SK-N-SH (cell line): ENCODE data around the gene MCF2L. TPM values are rescaled to one million over a fixed set of nuclear protein-coding genes. Genes with fewer than 3 reads are reported as not detected.

ENCODE experiments used
- CTCF ChIA-PET: fragments of 300-600, 350-600 bp; formaldehyde crosslinking; extraction: SDS; loops from one replicate; lab custom pipeline; 2021; lab: Yijun Ruan, JAX
- POLR2A ChIA-PET: fragments of 350-600 bp; sonication (Branson Sonifier 250); formaldehyde crosslinking; extraction: SDS; loops from one replicate; lab custom pipeline; 2020; ENCODE audit warnings: antibody characterized with exemption, inconsistent platforms; lab: Yijun Ruan, JAX
- DNase-seq: peaks from one replicate; pipeline ENCODE4 v3.0.0; 2012
- H2AFZ ChIP-seq: fragments of 200-600 bp; sonication (generic); 2 replicates; pipeline ENCODE4 v1.8.1; 2016; ENCODE audit warnings: antibody characterized with exemption, mild to moderate bottlenecking, low read depth
- H3F3A ChIP-seq: fragments of 200-600 bp; sonication (generic); replicated peaks from 2 replicates; pipeline ENCODE3; 2016; ENCODE audit warnings: antibody characterized with exemption, mild to moderate bottlenecking; ENCODE audit not compliant: insufficient read depth
- H3K27ac ChIP-seq, 2 experiments: fragments of 200-500 bp in 1 of 2; fragments of 200-600 bp in 1 of 2; sonication (Bioruptor generic) in 1 of 2; sonication (generic), shearing (Covaris generic) in 1 of 2; 2 replicates each; pipeline versions ENCODE4 v1.5.1 to v1.6.1; 2014 to 2016; ENCODE audit warnings: low read depth in 2 of 2, inconsistent platforms in 1 of 2, low read length in 1 of 2, mild to moderate bottlenecking in 1 of 2, mixed read lengths in 1 of 2
- H3K27me3 ChIP-seq: fragments of 200-600 bp; sonication (generic), shearing (Covaris generic); 2 replicates; pipeline ENCODE4 v1.6.1; 2016; ENCODE audit warnings: mixed run types; ENCODE audit not compliant: insufficient read depth
- H3K36me3 ChIP-seq, 2 experiments: fragments of 200-500 bp in 1 of 2; fragments of 200-600 bp in 1 of 2; sonication (Bioruptor generic) in 1 of 2; sonication (generic) in 1 of 2; replicated peaks in 1 of 2; 2 replicates each; pipeline versions ENCODE3 to v1.5.1; 2014 to 2016; ENCODE audit warnings: low read length in 1 of 2, mild to moderate bottlenecking in 1 of 2; ENCODE audit not compliant: insufficient read depth in 2 of 2, control insufficient read depth in 1 of 2
- H3K4me1 ChIP-seq, 2 experiments: fragments of 200-500 bp in 1 of 2; fragments of 200-600 bp in 1 of 2; sonication (Bioruptor generic) in 1 of 2; sonication (generic), shearing (Covaris generic) in 1 of 2; 2 replicates each; pipeline versions ENCODE4 v1.5.1 to v1.6.1; 2014 to 2016; ENCODE audit warnings: low read depth in 1 of 2, low read length in 1 of 2, mixed run types in 1 of 2; ENCODE audit not compliant: insufficient read depth in 2 of 2, control insufficient read depth in 1 of 2
- H3K4me2 ChIP-seq: fragments of 200-600 bp; sonication (generic), shearing (Covaris generic); 2 replicates; pipeline ENCODE4 v1.6.1; 2017; ENCODE audit warnings: mixed run types
- H3K4me3 ChIP-seq, 2 experiments: fragments of 200-500 bp in 1 of 2; fragments of 200-600 bp in 1 of 2; sonication (Bioruptor generic) in 1 of 2; sonication (generic), shearing (Covaris generic) in 1 of 2; 2 replicates each; pipeline versions ENCODE4 v1.5.1 to v1.8.1; 2014 to 2016; ENCODE audit warnings: low read depth in 2 of 2, inconsistent platforms in 1 of 2, low read length in 1 of 2, mild to moderate bottlenecking in 1 of 2, mixed read lengths in 1 of 2, moderate library complexity in 1 of 2
- H3K79me2 ChIP-seq: fragments of 200-600 bp; sonication (generic); 2 replicates; pipeline ENCODE4 v1.8.1; 2017; ENCODE audit warnings: mild to moderate bottlenecking; ENCODE audit not compliant: insufficient read depth
- H3K9ac ChIP-seq: fragments of 200-600 bp; sonication (generic); 2 replicates; pipeline ENCODE4 v1.6.1; 2017; ENCODE audit warnings: mixed run types
- H3K9me2 ChIP-seq: fragments of 200-600 bp; sonication (generic); 2 replicates; pipeline ENCODE4 v1.6.1; 2017; ENCODE audit warnings: mixed run types
- H3K9me3 ChIP-seq: fragments of 200-600 bp; sonication (generic); 2 replicates; pipeline ENCODE4 v1.6.1; 2017; ENCODE audit warnings: mixed run types, mild to moderate bottlenecking, moderate library complexity
- H4K20me1 ChIP-seq: fragments of 200-600 bp; sonication (generic); 2 replicates; pipeline ENCODE4 v1.6.1; 2017; ENCODE audit warnings: mild to moderate bottlenecking, mixed run types; ENCODE audit not compliant: insufficient read depth
- EP300 ChIP-seq, 2 experiments: IDR thresholded peaks; 2 replicates each; pipeline versions ENCODE4 v1.4.0 to v1.6.1; 2012; ENCODE audit warnings: borderline replicate concordance in 1 of 2, low read depth in 1 of 2, low read length in 1 of 2
- EZH2phosphoT487 ChIP-seq: fragments of 200-600 bp; sonication (generic); IDR thresholded peaks from 2 replicates; pipeline ENCODE4 v1.6.1; 2017; ENCODE audit warnings: low read depth, mixed run types, mild to moderate bottlenecking, antibody characterized with exemption, moderate library complexity, borderline replicate concordance
- FOSL2 ChIP-seq: IDR thresholded peaks from 2 replicates; pipeline ENCODE4 v1.4.0; 2012; ENCODE audit warnings: low read depth, mild to moderate bottlenecking, moderate library complexity, borderline replicate concordance
- GABPA ChIP-seq: IDR thresholded peaks from 2 replicates; pipeline ENCODE4 v1.4.0; 2012; ENCODE audit warnings: low read depth, mild to moderate bottlenecking
- GATA2 ChIP-seq: sonication (generic); formaldehyde crosslinking; IDR thresholded peaks from 2 replicates; pipeline ENCODE4 v1.5.0; 2020; ENCODE audit warnings: mild to moderate bottlenecking, missing genetic modification reagents
- MXI1 ChIP-seq: IDR thresholded peaks from 2 replicates; pipeline ENCODE4 v1.6.1; 2012; ENCODE audit warnings: mild to moderate bottlenecking, low read depth, low read length, improper control_type of control experiment
- POLR2AphosphoS5 ChIP-seq: IDR thresholded peaks from 2 replicates; pipeline ENCODE4 v1.6.1; 2012; ENCODE audit warnings: low read depth, low read length
- RAD21 ChIP-seq: IDR thresholded peaks from 2 replicates; pipeline ENCODE4 v1.6.1; 2012; ENCODE audit warnings: mild to moderate bottlenecking, low read length
- SIN3A ChIP-seq: IDR thresholded peaks from 2 replicates; pipeline ENCODE4 v1.6.1; 2012; ENCODE audit warnings: low read depth, mild to moderate bottlenecking, low read length, moderate library complexity, borderline replicate concordance
- TAF1 ChIP-seq: IDR thresholded peaks from 2 replicates; pipeline ENCODE4 v1.6.1; 2012; ENCODE audit warnings: low read depth, mild to moderate bottlenecking, low read length, moderate library complexity, borderline replicate concordance
- WGBS: methylation state at CpG from one replicate; pipeline ENCODE4 v1.1.6; 2017; ENCODE audit warnings: low lambda C conversion rate; 5-methylcytosine and 5-hydroxymethylcytosine counted together
- polyA plus RNA-seq, 3 experiments: library from polyadenylated mRNA; depleted of rRNA; stranded (reverse); fragments of >200 nt; gene quantifications; 2 replicates each; pipeline ENCODE4 v1.2.3, GENCODE V29; 2012
- TF ChIP-seq, protein P1 (sequence below): IDR thresholded peaks from 2 replicates; pipeline ENCODE4 v1.4.0; 2012; ENCODE audit warnings: low read depth, borderline replicate concordance
- TF ChIP-seq, protein P2 (sequence below): IDR thresholded peaks from 2 replicates; pipeline ENCODE4 v1.4.0; 2012; ENCODE audit warnings: low read depth
- TF ChIP-seq, protein P3 (sequence below): IDR thresholded peaks from 2 replicates; pipeline ENCODE4 v1.4.0; 2012; ENCODE audit warnings: low read depth, borderline replicate concordance

MCF2L gene
- polyA plus RNA-seq, 1 of the 3 experiments (the other 2 are of a cell fraction), result 0.56 TPM

DNA sequence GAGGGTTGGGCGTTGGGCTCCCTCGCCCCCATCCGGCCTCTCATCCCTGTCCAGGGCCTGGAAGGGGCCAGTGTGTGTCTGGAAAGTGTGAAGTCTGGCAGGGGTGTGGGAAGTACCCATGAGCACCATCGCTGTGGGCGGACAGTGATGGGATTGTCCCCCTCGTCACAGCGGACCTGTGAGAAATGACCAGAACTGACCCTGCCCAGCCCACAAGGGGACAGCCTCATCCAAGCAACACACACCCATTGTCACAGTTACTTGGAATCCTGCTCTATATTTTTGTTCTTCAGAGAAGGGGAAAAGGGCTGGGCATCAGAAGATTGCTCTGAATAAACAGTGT, 18.6 kb downstream of the MCF2L start:
- H3K27me3 ChIP-seq, result no peaks in the 10 kb centered on the region; the same call in 1 of the 2 replicates
- H2AFZ ChIP-seq, result no peak overlapping the region
- no peaks in the 10 kb centered on the region for H3F3A ChIP-seq
- H3K9me3 ChIP-seq, result no peaks in the 10 kb centered on the region
- H3K4me1 ChIP-seq, result peaks cover 0 to 48% of the 10 kb centered on the region in 2 experiments; a peak in 1 of 4 replicates
- no peaks in the 10 kb centered on the region for H3K36me3 ChIP-seq
- CTCF ChIA-PET, result interaction anchor here (1.5 kb wide), 1 partner anchor 15 kb away, joined by 4 read pairs; no protein-coding TSS in a partner anchor
- DNase-seq, result no peak
- no peaks in the 10 kb centered on the region for H3K9me2 ChIP-seq
- H3K9ac ChIP-seq, result no peak overlapping the region
- no peaks in the 10 kb centered on the region for H3K79me2 ChIP-seq
- TF ChIP-seq, protein P1, sequence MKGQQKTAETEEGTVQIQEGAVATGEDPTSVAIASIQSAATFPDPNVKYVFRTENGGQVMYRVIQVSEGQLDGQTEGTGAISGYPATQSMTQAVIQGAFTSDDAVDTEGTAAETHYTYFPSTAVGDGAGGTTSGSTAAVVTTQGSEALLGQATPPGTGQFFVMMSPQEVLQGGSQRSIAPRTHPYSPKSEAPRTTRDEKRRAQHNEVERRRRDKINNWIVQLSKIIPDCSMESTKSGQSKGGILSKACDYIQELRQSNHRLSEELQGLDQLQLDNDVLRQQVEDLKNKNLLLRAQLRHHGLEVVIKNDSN, result no peak
- TF ChIP-seq RAD21 (no peak), EZH2phosphoT487 (no peak), GABPA (no peak), SIN3A (no peak), TAF1 (no peak), EP300 (IDR thresholded peaks at IDR 0.05; ENCODE audit: borderline replicate concordance in 1 of 2, low read depth in 1 of 2, low read length in 1 of 2) (no peak), POLR2AphosphoS5 (no peak), FOSL2 (no peak)
- TF ChIP-seq, protein P2, sequence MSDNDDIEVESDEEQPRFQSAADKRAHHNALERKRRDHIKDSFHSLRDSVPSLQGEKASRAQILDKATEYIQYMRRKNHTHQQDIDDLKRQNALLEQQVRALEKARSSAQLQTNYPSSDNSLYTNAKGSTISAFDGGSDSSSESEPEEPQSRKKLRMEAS, result no peak
- TF ChIP-seq, protein P3, sequence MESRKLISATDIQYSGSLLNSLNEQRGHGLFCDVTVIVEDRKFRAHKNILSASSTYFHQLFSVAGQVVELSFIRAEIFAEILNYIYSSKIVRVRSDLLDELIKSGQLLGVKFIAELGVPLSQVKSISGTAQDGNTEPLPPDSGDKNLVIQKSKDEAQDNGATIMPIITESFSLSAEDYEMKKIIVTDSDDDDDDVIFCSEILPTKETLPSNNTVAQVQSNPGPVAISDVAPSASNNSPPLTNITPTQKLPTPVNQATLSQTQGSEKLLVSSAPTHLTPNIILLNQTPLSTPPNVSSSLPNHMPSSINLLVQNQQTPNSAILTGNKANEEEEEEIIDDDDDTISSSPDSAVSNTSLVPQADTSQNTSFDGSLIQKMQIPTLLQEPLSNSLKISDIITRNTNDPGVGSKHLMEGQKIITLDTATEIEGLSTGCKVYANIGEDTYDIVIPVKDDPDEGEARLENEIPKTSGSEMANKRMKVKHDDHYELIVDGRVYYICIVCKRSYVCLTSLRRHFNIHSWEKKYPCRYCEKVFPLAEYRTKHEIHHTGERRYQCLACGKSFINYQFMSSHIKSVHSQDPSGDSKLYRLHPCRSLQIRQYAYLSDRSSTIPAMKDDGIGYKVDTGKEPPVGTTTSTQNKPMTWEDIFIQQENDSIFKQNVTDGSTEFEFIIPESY, result no peak
- TF ChIP-seq, all 33 proteins: peak for 0
- Histone ChIP-seq H3K4me2 (no peak overlapping the region), H3K4me3 (no peak overlapping the region), H4K20me1 (no peaks in the 10 kb centered on the region), H3K27ac (no peak overlapping the region)
- WGBS, result 85% methylated on average over 5 of the region's 7 CpGs
- POLR2A ChIA-PET, result no interaction called here

DNA sequence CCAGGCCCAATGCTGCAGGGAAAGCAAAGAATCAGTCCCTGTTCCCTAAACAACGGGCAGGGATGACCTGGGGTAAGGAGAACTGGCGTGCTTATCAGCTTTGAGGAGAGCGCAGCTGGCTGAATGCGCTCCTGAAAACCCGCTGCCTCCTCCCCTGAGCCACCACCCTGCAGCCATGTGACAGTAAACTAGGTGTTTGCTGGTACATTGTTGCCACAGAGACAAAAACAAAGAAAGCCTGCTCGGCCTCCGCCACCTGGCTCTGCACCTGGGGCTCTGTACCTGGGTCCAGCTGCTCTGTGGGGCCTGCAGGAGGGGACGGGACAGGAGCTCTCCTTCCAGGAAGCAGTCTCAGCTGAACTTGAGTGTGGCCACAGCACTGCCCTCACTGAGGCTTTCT, 21.8 kb downstream of the MCF2L start:
- H3K36me3 ChIP-seq, result no peaks in the 10 kb centered on the region
- peak; percentile 61 for DNase-seq
- no peaks in the 10 kb centered on the region for H3K79me2 ChIP-seq
- H3F3A ChIP-seq, result no peaks in the 10 kb centered on the region
- H3K27ac ChIP-seq, result peak overlapping the region in 1 of 2 experiments; percentile 39; a peak in 2 of 4 replicates
- no peak overlapping the region for H3K4me3 ChIP-seq
- H3K27me3 ChIP-seq, result no peaks in the 10 kb centered on the region; the same call in 1 of the 2 replicates
- H3K9me3 ChIP-seq, result no peaks in the 10 kb centered on the region
- H3K9ac ChIP-seq, result no peak overlapping the region
- H2AFZ ChIP-seq, result no peak overlapping the region
- ChIA-PET CTCF (interaction anchor here (3.4 kb wide), 1 partner anchor 38 kb away, joined by 12 read pairs; no protein-coding TSS in a partner anchor), POLR2A (interaction anchor here (1.4 kb wide), 1 partner anchor 10 kb away, joined by 4 read pairs; no protein-coding TSS in a partner anchor)
- H3K4me1 ChIP-seq, result peaks cover 0 to 21% of the 10 kb centered on the region in 2 experiments; a peak in 1 of 4 replicates
- H3K4me2 ChIP-seq, result no peak overlapping the region
- peak; percentile 47; the same call in 1 of the 2 replicates for TF ChIP-seq GATA2 (CRISPR knock-in tag)
- no peak for TF ChIP-seq MXI1
- H4K20me1 ChIP-seq, result no peaks in the 10 kb centered on the region
- WGBS, result 60% methylated on average over 2 of the region's 8 CpGs
- no peaks in the 10 kb centered on the region for H3K9me2 ChIP-seq
